ENCODE data around the gene THRSP.
A peak's percentile ranks its signal among the peaks of the same experiment; 100 is the strongest.

THRSP gene

DNA sequence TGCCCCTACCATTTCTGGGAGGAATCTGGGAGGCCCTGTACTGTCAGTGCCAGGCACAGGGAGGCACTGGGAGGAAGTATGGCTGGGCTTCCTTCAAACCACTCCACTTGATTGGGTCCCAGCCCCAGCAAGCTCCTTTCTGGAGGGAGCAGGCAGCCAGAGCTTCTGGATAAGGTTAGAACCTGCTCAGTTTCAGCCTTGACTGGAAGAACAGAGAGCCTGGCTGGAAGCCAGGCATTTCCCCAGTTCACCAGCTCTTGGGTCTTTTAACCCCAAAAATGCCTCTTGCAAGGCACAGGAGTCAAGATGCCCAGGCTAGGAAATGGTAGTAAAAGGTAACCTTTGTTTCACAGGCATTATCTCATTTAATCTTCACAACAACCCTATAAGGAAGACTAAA lies 31.6 kb upstream of the THRSP start:
- TF ChIP-seq, protein P1, sequence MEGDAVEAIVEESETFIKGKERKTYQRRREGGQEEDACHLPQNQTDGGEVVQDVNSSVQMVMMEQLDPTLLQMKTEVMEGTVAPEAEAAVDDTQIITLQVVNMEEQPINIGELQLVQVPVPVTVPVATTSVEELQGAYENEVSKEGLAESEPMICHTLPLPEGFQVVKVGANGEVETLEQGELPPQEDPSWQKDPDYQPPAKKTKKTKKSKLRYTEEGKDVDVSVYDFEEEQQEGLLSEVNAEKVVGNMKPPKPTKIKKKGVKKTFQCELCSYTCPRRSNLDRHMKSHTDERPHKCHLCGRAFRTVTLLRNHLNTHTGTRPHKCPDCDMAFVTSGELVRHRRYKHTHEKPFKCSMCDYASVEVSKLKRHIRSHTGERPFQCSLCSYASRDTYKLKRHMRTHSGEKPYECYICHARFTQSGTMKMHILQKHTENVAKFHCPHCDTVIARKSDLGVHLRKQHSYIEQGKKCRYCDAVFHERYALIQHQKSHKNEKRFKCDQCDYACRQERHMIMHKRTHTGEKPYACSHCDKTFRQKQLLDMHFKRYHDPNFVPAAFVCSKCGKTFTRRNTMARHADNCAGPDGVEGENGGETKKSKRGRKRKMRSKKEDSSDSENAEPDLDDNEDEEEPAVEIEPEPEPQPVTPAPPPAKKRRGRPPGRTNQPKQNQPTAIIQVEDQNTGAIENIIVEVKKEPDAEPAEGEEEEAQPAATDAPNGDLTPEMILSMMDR (IDR thresholded peaks at IDR 0.05; ENCODE audit: insufficient read depth, low read depth, low read length, missing control alignments) = no peak

DNA sequence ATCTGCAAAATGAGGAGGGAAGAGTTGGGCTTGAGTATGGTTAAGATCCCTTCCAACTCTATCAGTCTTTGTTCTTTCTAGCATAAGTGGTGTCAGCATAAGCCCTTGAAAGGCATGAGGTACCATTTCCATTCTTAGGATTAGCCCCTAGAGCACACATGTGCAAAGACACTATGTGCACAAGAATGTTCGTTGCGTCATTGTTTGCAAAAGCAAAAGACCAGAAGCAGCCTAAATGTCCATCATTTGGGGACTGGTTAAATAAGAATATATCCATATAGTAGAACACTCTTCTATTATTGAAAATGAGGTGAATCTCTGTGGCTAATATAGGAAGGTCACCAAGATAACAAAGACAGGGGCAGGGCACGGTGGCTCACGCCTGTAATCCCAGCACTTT lies 30.6 kb upstream of the THRSP start:
- no peak for DNase-seq (ENCODE audit: low read depth)
- TF ChIP-seq, protein P1 (IDR thresholded peaks at IDR 0.05; ENCODE audit: insufficient read depth, low read depth, low read length, missing control alignments) = no peak

More for the DNA sequence above, 31.6 kb upstream of the THRSP start:
- DNase-seq (ENCODE audit: low read depth) = no peak
- H3K4me3 ChIP-seq (ENCODE audit: low read length) = no peak overlapping the region

DNA sequence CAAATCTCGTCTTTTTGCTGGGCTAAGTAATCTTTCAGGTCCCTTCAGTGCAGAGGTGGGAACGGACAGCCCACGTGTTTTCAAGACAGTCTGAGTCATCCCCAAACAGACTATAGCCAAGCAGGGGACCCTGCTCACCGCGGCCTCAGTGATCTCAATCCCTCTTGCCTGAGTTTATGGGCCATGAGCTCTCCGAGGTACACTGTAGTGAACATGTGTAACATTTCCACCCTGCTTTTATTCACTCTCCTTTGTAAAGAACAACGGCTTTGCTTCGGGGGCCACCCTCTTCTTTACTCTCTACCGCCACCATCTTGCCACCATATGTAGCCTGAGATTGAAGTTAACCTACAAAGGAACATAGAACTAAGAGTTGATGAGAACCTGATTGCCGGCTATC lies 29.0 kb upstream of the THRSP start:
- H3K4me3 ChIP-seq (ENCODE audit: low read length) = no peak overlapping the region
- DNase-seq (ENCODE audit: low read depth) = no peak
- TF ChIP-seq, protein P1 (IDR thresholded peaks at IDR 0.05; ENCODE audit: insufficient read depth, low read depth, low read length, missing control alignments) = no peak

More for the DNA sequence above, 30.6 kb upstream of the THRSP start:
- no peak overlapping the region for H3K4me3 ChIP-seq (ENCODE audit: low read length)

DNA sequence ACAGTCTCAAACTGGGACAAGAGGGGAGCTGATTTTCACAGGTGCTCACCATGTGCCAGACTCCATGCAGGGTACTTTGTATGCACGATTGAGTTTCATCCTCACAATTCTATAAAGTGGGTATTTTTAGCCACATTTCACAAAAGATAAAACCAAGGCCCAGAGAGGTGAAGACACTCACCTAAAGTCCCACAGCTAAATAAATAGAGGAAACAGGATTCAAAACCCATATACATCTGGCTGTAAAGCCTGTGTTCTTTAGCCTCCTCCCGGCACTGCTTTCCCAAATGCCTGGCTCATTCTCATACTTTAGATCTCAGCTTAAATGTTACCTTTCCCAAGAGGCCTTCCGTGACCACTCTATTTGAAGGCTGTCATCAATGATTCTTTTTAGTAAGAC lies 27.3 kb upstream of the THRSP start:
- no peak for DNase-seq (ENCODE audit: low read depth)
- TF ChIP-seq, protein P1 (IDR thresholded peaks at IDR 0.05; ENCODE audit: insufficient read depth, low read depth, low read length, missing control alignments) = no peak
- no peak overlapping the region for H3K4me3 ChIP-seq (ENCODE audit: low read length)

DNA sequence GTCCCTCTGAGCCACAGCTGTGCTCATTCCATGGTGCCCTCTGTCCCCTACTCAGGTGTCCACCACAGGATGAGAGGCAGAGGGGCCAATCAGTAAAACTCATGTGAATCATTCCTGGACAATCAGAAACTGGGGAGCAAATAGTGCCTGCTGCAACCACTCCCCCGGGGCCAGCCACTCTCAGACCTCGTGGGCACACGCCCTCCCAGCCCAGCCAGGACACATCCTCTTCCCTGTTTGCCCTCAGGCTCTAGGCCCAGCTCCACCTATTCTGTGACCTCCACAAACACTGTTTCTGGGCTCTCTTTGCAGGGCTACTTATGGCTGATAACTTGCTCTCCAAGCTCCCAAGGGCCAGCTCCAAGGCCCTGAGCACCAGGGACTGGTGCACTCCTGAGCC lies 26.6 kb upstream of the THRSP start:
- TF ChIP-seq, protein P1 (IDR thresholded peaks at IDR 0.05; ENCODE audit: insufficient read depth, low read depth, low read length, missing control alignments) = no peak
- DNase-seq (ENCODE audit: low read depth) = peak; percentile 26
- no peak overlapping the region for H3K4me3 ChIP-seq (ENCODE audit: low read length)

DNA sequence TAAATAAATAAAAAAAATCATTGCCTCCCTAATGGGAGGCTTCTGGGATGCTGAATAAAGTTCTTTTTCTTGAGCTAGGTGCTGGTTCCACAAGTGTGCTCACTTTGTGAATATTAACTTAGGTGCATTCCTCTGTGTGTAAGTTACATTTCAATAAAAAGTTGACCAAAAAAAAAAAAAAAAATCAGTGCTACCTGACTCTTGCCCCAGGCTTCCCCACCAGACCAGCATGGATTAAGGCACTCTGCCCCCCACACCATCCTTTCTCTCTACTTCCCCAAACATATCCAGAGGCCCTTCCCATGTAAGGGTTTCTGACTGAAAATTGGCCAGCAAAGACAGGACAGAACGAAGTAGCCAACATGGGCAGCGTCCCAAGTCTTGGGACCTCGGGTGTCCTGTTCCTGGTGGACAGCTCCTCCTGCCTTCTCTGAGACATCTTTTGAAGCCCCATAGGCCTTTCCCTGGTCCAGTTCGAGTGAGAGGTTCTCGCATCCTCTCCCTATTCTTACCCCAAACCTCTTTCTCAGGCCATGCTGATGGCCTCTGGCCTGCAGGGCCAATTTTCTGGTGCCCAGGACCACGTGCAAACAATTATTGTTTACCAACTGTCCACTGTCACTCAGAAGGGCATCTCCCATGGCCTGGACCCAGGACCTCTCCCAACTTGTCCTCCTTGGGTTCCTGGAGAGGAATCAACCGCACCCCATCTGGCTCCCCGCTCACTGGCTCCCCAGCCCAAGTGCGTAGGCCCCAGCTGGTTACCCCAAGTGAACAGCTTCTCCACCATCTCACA lies 25.6 kb upstream of the THRSP start:
- no peak for DNase-seq (ENCODE audit: low read depth)
- no peak overlapping the region for H3K4me3 ChIP-seq (ENCODE audit: low read length)
- TF ChIP-seq, protein P1 (IDR thresholded peaks at IDR 0.05; ENCODE audit: insufficient read depth, low read depth, low read length, missing control alignments) = no peak
